HEK293 (cell line): ENCODE data around the gene LCNL1.
A peak's percentile ranks its signal among the peaks of the same experiment; 100 is the strongest.

Experiments used
- CTCF ChIA-PET: fragments of 350-600 bp; formaldehyde crosslinking; extraction: SDS; loops from one replicate; lab custom pipeline; 2021; ENCODE audit warnings: antibody characterized with exemption; lab: Yijun Ruan, JAX
- POLR2A ChIA-PET: fragments of 300-600 bp; formaldehyde crosslinking; extraction: SDS; loops from one replicate; lab custom pipeline; 2020; ENCODE audit warnings: antibody characterized with exemption, inconsistent platforms; lab: Yijun Ruan, JAX
- H3K27ac ChIP-seq: fragments of 200-500 bp; sonication (Bioruptor generic); 2 replicates; pipeline ENCODE4 v1.5.1; 2014; ENCODE audit warnings: low read depth, low read length, control low read depth, inconsistent platforms; ENCODE audit errors: extremely low read depth
- H3K36me3 ChIP-seq, 2 experiments: fragments of 200-500 bp in 1 of 2; sonication (Bioruptor generic) in 1 of 2; 1 replicate in 1 of 2; 2 replicates in 1 of 2; pipeline ENCODE4 v1.5.1; 2014 to 2017; ENCODE audit warnings: inconsistent platforms in 2 of 2, low read length in 2 of 2; ENCODE audit not compliant: control insufficient read depth in 2 of 2, insufficient read depth in 1 of 2
- H3K4me1 ChIP-seq: fragments of 200-500 bp; sonication (Bioruptor generic); 2 replicates; pipeline ENCODE4 v1.5.1; 2014; ENCODE audit warnings: mild to moderate bottlenecking, low read length, inconsistent platforms; ENCODE audit not compliant: control insufficient read depth, insufficient read depth
- H3K4me3 ChIP-seq: 2 replicates; pipeline ENCODE4 v1.5.1; 2011; ENCODE audit warnings: low read depth, mild to moderate bottlenecking, control low read depth, low read length, moderate library complexity
- H3K9me3 ChIP-seq: fragments of 200-500 bp; sonication (Bioruptor generic); 2 replicates; pipeline ENCODE4 v1.5.1; 2014; ENCODE audit warnings: low read depth, low read length, inconsistent platforms; ENCODE audit not compliant: control insufficient read depth, insufficient read depth
- BCL11A ChIP-seq: fragments of 450-650 bp; formaldehyde crosslinking; IDR thresholded peaks from 2 replicates; pipeline ENCODE4 v1.5.1; 2016; ENCODE audit warnings: low read depth, missing biosample characterization, missing genetic modification characterization
- BCL11B ChIP-seq: fragments of 450-650 bp; formaldehyde crosslinking; IDR thresholded peaks from 2 replicates; pipeline ENCODE4 v1.5.1; 2016; ENCODE audit warnings: low read depth, missing biosample characterization, missing genetic modification characterization
- OVOL3 ChIP-seq: fragments of 450-650 bp; formaldehyde crosslinking; IDR thresholded peaks from 2 replicates; pipeline ENCODE4 v1.5.1; 2016; ENCODE audit warnings: missing biosample characterization, missing genetic modification characterization
- PRDM2 ChIP-seq: fragments of 450-650 bp; formaldehyde crosslinking; IDR thresholded peaks from 2 replicates; pipeline ENCODE4 v1.5.1; 2016; ENCODE audit warnings: missing biosample characterization, missing genetic modification characterization, borderline replicate concordance
- SCRT1 ChIP-seq: fragments of 450-650 bp; formaldehyde crosslinking; IDR thresholded peaks from 2 replicates; pipeline ENCODE4 v1.5.1; 2016; ENCODE audit warnings: missing biosample characterization, missing genetic modification characterization, borderline replicate concordance
- YY1 ChIP-seq: fragments of 450-650 bp; formaldehyde crosslinking; IDR thresholded peaks from 2 replicates; pipeline ENCODE4 v1.5.1; 2018; ENCODE audit warnings: missing biosample characterization, missing genetic modification characterization
- ZEB2 ChIP-seq: fragments of 450-650 bp; formaldehyde crosslinking; IDR thresholded peaks from 2 replicates; pipeline ENCODE4 v1.5.1; 2016; ENCODE audit warnings: missing biosample characterization, missing genetic modification characterization
- ZIC2 ChIP-seq: fragments of 450-650 bp; formaldehyde crosslinking; IDR thresholded peaks from 2 replicates; pipeline ENCODE4 v1.5.1; 2016; ENCODE audit warnings: missing biosample characterization, missing genetic modification characterization
- ZNF10 ChIP-seq: fragments of 450-650 bp; formaldehyde crosslinking; IDR thresholded peaks from 2 replicates; pipeline ENCODE4 v1.5.1; 2017; ENCODE audit warnings: missing biosample characterization, missing genetic modification characterization
- ZNF138 ChIP-seq: fragments of 450-650 bp; formaldehyde crosslinking; IDR thresholded peaks from 2 replicates; pipeline ENCODE4 v1.5.1; 2016; ENCODE audit warnings: missing biosample characterization, missing genetic modification characterization, borderline replicate concordance
- ZNF169 ChIP-seq: fragments of 450-650 bp; formaldehyde crosslinking; IDR thresholded peaks from 2 replicates; pipeline ENCODE4 v1.5.1; 2016; ENCODE audit warnings: missing biosample characterization, missing genetic modification characterization
- ZNF2 ChIP-seq: fragments of 450-650 bp; formaldehyde crosslinking; IDR thresholded peaks from 2 replicates; pipeline ENCODE4 v1.5.1; 2016; ENCODE audit warnings: missing biosample characterization, missing genetic modification characterization
- ZNF248 ChIP-seq: fragments of 450-650 bp; formaldehyde crosslinking; IDR thresholded peaks from 2 replicates; pipeline ENCODE4 v1.5.1; 2017; ENCODE audit warnings: missing biosample characterization, missing genetic modification characterization
- ZNF37A ChIP-seq: fragments of 450-650 bp; IDR thresholded peaks from 2 replicates; pipeline ENCODE4 v1.5.1; 2018; ENCODE audit warnings: missing biosample characterization, missing genetic modification characterization
- ZNF48 ChIP-seq: fragments of 450-650 bp; formaldehyde crosslinking; IDR thresholded peaks from 2 replicates; pipeline ENCODE4 v1.5.1; 2016; ENCODE audit warnings: missing biosample characterization, missing genetic modification characterization
- ZNF488 ChIP-seq: fragments of 450-650 bp; formaldehyde crosslinking; IDR thresholded peaks from 2 replicates; pipeline ENCODE4 v1.5.1; 2016; ENCODE audit warnings: missing biosample characterization, missing genetic modification characterization
- ZNF513 ChIP-seq: fragments of 450-650 bp; IDR thresholded peaks from 2 replicates; pipeline ENCODE4 v1.5.1; 2018; ENCODE audit warnings: missing biosample characterization, missing genetic modification characterization
- ZNF549 ChIP-seq: fragments of 450-650 bp; IDR thresholded peaks from 2 replicates; pipeline ENCODE4 v1.5.1; 2018; ENCODE audit warnings: missing biosample characterization, missing genetic modification characterization, mild to moderate bottlenecking, inconsistent platforms, moderate library complexity
- ZNF600 ChIP-seq: fragments of 450-650 bp; formaldehyde crosslinking; IDR thresholded peaks from 2 replicates; pipeline ENCODE4 v1.5.1; 2016; ENCODE audit warnings: missing biosample characterization, missing genetic modification characterization
- ZNF629 ChIP-seq: fragments of 450-650 bp; formaldehyde crosslinking; IDR thresholded peaks from 2 replicates; pipeline ENCODE4 v1.5.1; 2017; ENCODE audit warnings: missing biosample characterization, missing genetic modification characterization
- ZNF677 ChIP-seq: fragments of 450-650 bp; IDR thresholded peaks from 2 replicates; pipeline ENCODE4 v1.5.0; 2018; ENCODE audit warnings: missing biosample characterization, mild to moderate bottlenecking, missing genetic modification characterization, moderate library complexity
- ZNF704 ChIP-seq: fragments of 450-650 bp; formaldehyde crosslinking; IDR thresholded peaks from 2 replicates; pipeline ENCODE4 v1.5.1; 2016; ENCODE audit warnings: missing biosample characterization, missing genetic modification characterization
- ZNF76 ChIP-seq: fragments of 450-650 bp; formaldehyde crosslinking; IDR thresholded peaks from 2 replicates; pipeline ENCODE4; 2016; ENCODE audit warnings: low read depth, missing biosample characterization, missing genetic modification characterization, borderline replicate concordance
- ZNF791 ChIP-seq: fragments of 450-650 bp; formaldehyde crosslinking; IDR thresholded peaks from 2 replicates; pipeline ENCODE4 v1.5.1; 2016; ENCODE audit warnings: missing biosample characterization, missing genetic modification characterization
- ZSCAN30 ChIP-seq: fragments of 450-650 bp; IDR thresholded peaks from 2 replicates; pipeline ENCODE4 v1.5.1; 2018; ENCODE audit warnings: missing biosample characterization, mild to moderate bottlenecking, missing genetic modification characterization, moderate library complexity
- ZSCAN5A ChIP-seq: fragments of 450-650 bp; formaldehyde crosslinking; IDR thresholded peaks from 2 replicates; pipeline ENCODE4 v1.5.1; 2016; ENCODE audit warnings: missing biosample characterization, missing genetic modification characterization

The LCNL1 gene

GRCh38 chr9:137007816-137008270 is 25.1 kb downstream of the LCNL1 start:
- H3K9me3 ChIP-seq, result no peaks in the 10 kb centered on the region
- peaks cover 3% of the 10 kb centered on the region; the same call in 1 of the 2 replicates for H3K4me1 ChIP-seq
- H3K27ac ChIP-seq, result no peak overlapping the region
- ChIA-PET CTCF (interaction anchor here (1.2 to 2.1 kb wide), 2 partner anchors 21 to 39 kb away, joined by 3 to 10 read pairs; no protein-coding TSS in a partner anchor), POLR2A (interaction anchor here (1.3 kb wide), 1 partner anchor 16 kb away, joined by 3 read pairs; no protein-coding TSS in a partner anchor)
- TF ChIP-seq ZNF2 (tag by site-specific recombination), result no peak
- no peak for TF ChIP-seq ZNF791 (tag by site-specific recombination)
- TF ChIP-seq ZNF37A (tag by site-specific recombination), result no peak
- TF ChIP-seq YY1 (tag by site-specific recombination), result no peak
- no peak for TF ChIP-seq ZIC2 (tag by site-specific recombination)
- no peak for TF ChIP-seq SCRT1 (tag by site-specific recombination)
- TF ChIP-seq ZNF248 (tag by site-specific recombination), result no peak
- TF ChIP-seq PRDM2 (tag by site-specific recombination), result no peak
- no peak for TF ChIP-seq ZSCAN5A
- TF ChIP-seq ZNF10 (tag by site-specific recombination), result no peak
- no peak for TF ChIP-seq OVOL3 (tag by site-specific recombination)
- TF ChIP-seq ZSCAN30 (tag by site-specific recombination), result no peak
- TF ChIP-seq ZNF138 (tag by site-specific recombination), result no peak
- TF ChIP-seq ZNF48, result no peak
- TF ChIP-seq BCL11B, result no peak
- no peak for TF ChIP-seq ZEB2 (tag by site-specific recombination)
- no peak for TF ChIP-seq BCL11A
- no peak for TF ChIP-seq ZNF76 (tag by site-specific recombination)
- no peak for TF ChIP-seq ZNF549 (tag by site-specific recombination)
- H3K36me3 ChIP-seq, result peaks cover 0 to 17% of the 10 kb centered on the region in 2 experiments; a peak in 1 of 3 replicates
- H3K4me3 ChIP-seq, result no peak overlapping the region

GRCh38 chr9:137008312-137008711 is 25.5 kb downstream of the LCNL1 start:
- H3K4me1 ChIP-seq, result peaks cover 3% of the 10 kb centered on the region; the same call in 1 of the 2 replicates
- CTCF ChIA-PET, result interaction anchor here (2.1 kb wide), 1 partner anchor 21 kb away, joined by 10 read pairs; no protein-coding TSS in a partner anchor
- TF ChIP-seq ZNF600 (peak; percentile 77), ZNF488 (no peak), ZNF169 (tag by site-specific recombination) (no peak), ZNF629 (no peak), ZNF677 (tag by site-specific recombination) (no peak), ZNF513 (no peak), ZNF704 (tag by site-specific recombination) (no peak)

More at GRCh38 chr9:137008312-137008711, 25.5 kb downstream of the LCNL1 start:
- Histone ChIP-seq H3K4me3 (no peak overlapping the region), H3K27ac (no peak overlapping the region), H3K36me3 (peaks cover 0 to 17% of the 10 kb centered on the region in 2 experiments; a peak in 1 of 3 replicates), H3K9me3 (no peaks in the 10 kb centered on the region)
- POLR2A ChIA-PET, result no interaction called here
